Stimulated activated CD4-positive, alpha-beta T cell treated with anti-CD3 and anti-CD28 coated beads, Interleukin-12 subunit alpha, Interleukin-12 subunit beta, amount 100 ng/mL, for 48 hours (primary cell): Measurements from ENCODE around the gene ADRA2C.

Experiments used
- DNase-seq, 3 donors: peaks; one replicate each; pipeline ENCODE4 v3.0.0-alpha.2; 2020; ENCODE audit warnings: low read depth in 2 of 3, low spot score in 1 of 3

Gene ADRA2C

DNA sequence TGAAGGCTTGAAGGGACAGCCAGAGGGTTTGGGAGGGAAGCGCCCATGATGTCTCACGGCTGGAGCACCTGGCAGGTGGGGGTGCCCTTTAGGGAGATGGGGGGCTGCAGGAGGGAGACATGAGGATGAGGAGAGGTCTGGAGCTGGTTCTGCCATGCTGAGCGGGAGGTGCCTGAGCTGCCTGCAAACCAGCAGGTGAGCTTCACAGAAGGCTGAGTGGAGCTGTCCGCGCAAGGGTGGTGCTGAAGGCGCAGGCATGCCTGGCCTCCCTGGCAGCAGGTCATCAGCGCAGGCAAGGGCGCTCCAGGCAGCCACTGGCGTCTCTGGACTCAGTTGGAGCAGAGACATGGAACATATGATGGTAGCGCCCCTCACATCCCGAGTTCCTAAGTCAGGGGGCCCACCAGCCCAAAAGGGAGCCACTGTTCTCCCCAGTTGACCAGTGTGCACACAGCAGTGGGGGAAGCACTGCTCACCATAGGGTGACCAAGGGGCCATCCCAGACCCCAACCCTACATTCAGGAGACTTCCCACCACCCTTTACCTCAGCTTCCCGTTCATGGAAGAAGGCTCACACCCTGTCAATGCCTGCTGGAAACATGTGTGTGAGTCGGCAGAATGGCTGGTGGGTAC lies 25.8 kb downstream of the ADRA2C start:
- DNase-seq, result no peak

DNA sequence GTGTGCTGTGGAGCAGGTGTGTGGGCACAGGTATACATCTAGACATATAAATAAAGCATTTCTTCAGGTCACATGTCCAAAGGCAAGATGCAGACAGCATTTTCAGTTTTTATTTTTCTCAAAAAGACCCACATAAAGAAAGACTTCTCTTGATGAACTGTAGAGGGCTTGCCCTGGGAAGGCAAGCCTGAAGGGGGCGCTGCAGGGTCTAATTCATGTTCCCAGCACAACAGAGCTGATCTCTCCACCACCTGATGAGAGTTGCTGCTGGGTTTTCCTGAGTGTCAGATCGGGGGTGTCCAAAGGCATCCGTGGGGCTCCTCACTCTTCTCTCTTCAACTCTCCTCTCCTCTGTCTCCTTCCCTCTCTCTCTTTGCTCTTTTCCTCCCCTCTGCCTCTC lies 26.6 kb downstream of the ADRA2C start:
- DNase-seq, result no peak

DNA sequence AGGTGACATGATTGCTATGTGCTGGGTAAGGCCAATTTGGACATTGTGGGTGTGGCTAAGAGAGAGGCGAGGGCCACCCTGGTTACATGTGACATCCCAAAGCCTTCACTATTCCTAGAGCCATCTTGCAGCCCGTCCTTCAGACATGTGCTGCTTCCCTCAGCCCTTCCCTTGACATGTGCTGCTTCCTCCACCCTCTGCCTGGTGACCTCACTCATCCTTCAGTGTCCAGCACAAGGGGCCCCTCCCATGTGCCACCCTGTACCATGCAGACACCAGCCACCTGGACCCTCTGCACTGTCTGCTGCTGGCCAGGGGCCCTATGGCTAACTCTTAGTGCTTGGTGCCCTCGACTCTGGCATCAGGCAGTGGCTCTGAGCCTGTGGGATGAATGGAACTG lies 27.4 kb downstream of the ADRA2C start:
- no peak for DNase-seq

DNA sequence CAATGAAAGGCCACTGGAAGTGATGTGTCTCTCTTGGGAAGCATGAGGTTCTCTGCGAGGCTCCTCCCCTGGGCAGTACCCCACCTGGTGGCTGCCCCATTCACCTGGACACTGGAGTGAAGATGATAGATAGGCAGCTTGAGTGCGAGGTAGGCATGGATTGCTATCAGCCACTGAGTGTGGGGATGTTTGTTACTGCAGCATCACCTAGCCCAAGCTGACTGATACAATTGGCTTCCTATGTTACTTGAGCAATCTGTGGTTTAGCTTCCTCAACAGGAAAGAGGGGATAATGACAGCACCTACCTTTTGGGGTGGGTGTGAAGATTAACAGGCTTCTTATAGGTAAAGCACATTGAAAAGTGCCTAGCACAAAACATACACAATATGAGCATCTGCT lies 30.8 kb downstream of the ADRA2C start:
- DNase-seq, result no peak

DNA sequence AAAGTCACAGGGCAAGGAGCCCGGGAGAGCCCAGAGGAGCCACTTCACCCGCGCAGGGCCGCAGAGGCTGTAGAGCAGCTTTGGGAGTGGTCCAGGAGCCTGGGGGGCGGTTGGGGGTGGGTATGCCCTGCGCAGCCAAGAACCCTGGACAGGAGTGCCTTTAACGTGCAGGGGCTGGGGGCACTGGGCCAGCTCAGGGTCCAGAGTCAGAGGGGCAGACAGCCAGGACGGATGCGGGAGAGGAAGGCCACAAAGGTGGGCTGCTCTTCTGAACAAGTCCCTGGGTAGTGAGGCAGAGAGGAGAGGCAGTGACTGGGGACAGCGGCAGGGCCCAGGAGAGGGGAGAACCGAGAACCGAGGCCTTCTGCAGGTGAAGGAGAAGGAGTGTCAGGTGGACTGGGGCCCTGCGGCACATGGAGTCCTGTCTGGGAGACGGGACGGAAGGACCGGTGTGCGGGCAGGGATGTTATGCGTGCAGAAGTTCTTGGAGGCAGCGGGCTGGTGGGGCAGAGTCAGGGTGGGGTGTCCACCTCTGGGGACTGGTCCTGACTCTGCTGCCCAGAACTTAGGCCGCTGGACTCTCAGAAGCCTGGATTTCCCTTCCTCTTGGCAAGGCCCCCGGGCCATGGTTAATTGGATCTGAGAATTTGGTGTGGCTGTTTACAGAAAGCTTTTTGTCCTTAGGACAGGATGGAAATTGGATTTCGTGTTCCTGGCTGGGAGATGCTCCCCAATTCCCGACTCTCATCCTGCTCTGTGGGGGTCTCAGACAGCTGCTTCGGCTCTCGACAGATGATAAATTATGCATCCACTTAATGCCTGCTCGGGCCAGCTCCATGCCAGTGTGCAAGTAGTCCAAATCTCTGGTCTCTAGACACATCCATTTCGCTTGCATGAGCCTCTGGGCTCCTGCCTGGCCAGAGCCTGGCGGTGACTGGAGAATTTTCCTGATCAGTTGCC lies 31.9 kb downstream of the ADRA2C start:
- DNase-seq, result no peak

DNA sequence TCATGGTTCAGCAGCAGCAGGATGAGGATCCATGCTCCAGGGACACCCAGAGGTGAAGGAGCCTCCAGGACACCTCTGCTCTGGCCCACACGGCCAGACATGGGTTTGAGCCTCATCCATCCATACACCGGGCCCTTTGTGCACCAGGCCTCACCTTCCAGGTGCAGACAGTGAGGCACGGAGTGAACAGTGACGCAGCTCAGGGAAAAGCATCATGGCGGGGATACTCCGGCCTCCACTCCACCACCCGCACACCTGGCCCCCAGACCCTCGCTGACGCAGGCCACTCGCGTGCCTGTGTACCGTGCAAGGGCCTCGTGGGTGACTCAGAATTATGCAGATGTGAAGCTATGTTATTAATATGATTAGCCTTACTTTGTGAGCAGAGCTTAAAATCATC lies 33.3 kb downstream of the ADRA2C start:
- DNase-seq, result no peak

DNA sequence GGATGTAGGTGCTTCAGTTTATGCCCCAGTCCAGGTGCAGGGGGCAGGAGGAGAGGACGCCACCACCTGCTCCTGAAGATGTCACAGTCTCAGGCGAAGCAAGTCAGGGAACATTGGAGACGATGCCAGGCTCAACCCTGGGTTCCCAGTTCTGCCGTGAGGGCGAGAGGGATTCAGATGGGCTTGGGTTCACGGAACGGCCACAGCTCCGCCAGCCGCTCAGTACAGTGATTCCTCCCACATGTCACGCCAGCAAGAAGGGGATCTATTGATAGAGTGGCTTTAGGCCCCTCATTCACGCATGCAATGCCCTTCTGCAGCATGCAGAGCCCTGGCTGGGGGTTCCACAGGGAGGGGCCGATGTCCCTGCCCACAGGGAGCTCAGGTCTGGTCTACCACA lies 34.2 kb downstream of the ADRA2C start:
- DNase-seq, result no peak

DNA sequence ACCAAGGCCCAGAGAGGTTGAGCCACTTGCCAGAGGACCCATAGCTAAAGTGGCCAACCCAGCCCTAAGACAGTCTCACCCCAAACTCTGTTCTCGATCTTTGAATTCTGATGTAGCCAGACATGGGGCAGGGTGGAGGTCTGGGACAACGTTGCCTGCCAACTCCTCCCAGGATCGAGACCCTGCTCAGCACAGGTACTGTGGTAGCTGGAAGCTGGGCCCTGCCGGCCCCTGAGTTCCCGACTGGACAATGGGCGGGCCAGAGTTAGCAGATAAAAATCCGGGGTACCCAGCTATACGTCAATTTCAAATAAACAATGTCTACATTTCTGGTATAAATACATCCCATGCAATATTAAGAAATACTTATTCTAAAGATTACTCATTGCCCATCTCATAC lies 35.3 kb downstream of the ADRA2C start:
- no peak for DNase-seq

DNA sequence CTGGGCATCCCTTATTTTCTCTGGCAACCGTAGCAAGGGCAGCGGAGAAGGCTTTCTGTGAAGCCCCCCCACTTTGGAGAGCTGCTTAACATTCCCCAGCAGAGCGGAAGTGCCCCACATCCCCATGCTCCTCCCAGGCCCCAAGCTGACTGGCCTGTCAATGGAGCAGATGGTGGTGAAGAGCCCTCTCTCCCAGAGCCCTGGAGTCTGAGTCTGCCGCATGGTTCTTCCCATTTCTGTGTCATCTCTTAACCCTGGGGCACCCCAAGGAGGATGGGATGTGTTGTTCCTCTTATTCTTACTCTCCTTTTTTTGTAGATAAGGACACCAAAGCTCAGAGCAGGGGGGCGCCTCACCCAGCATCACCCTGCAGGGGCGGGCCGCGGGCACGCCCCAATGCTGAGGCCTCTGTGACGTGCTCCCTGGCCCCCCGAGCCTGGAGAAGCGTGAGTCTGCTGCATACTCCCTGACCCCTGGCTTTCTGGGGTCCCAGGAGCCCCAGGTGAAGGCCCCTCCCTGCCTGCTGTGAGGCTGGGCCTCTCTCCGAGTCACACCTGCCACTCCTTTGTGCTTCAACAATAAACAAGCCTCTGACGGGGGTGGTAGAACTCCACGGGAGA lies 35.9 kb downstream of the ADRA2C start:
- DNase-seq, result no peak

DNA sequence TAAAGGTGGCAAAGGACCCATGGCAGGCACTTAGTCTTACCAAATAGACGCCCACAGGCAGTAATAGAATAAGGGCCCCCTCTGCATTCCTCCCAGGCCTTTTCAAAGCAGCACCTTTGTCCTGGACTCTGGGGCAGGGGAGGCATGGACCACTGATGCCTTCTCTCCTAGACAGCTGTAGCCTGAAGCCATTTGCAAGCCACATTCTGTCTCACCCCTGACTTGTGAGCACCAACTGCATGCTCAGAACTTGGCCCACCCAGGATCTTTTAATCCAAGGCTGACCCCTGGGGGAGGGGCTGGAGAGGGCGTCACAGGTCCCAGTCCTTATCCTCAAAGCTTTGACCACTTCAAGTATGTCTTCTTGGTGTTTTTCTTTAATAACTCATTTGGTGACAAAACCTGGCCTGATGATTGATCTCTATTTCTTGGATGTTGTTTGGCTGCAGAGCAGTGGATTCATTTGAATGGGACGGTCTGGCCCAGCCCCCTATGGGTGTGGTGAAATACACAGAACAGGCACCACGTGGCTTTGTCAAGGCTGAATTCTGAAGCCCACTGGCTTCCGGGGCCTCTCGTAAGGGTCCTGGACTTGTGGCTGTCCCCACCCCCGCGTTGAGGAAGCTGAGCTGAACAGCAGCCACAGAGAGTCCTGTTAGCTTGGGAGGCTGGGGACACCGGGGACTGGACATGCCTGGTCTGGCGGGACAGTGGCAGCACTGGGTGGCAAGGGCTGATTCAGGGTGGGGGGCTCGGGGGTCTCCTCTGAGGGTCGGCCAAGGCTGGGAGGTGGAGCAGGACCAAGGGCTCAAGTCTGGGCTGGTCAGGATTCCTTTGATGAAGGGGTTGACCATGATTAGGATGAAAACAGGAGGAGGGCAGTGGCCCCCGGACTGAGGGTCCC lies 36.6 kb downstream of the ADRA2C start:
- no peak for DNase-seq

DNA sequence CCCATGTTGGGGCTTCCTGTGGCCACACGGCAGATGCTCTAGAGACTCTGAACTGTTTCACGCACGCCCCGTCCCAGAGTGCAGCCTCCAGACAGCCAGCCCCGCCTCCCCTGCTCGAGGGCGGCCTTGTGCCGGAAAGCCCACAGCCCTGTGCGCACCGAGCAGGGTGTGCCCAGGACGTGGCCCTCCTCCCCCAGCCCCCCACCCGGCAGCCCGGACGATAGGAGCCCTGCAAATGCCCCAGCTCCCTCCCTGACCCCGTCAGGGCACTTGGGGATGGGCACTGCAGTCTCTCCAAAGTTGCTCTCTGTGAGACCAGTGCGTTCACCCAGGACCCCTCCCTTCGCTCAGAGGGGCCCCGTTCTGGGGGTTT lies 37.3 kb downstream of the ADRA2C start:
- DNase-seq, result no peak

DNA sequence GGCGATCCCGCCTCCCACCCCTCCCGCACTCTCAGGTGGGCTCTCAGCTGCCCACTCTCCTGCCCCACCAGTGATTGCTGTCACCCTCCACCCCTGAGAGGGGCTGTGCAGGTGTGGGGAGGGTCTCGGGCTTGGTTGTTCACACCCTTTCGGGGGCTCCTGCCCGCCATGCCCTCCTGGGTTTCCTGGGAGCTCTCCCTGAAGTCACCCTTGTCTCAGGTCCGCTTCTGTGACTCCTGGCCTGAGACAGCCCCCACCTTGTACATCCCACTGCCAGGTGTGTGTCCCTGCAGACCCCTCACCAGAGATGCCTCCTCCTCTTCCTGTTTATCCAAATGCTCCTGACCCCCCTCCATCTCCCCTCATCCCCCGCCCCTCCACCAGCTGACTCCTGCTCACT lies 37.8 kb downstream of the ADRA2C start:
- no peak for DNase-seq

DNA sequence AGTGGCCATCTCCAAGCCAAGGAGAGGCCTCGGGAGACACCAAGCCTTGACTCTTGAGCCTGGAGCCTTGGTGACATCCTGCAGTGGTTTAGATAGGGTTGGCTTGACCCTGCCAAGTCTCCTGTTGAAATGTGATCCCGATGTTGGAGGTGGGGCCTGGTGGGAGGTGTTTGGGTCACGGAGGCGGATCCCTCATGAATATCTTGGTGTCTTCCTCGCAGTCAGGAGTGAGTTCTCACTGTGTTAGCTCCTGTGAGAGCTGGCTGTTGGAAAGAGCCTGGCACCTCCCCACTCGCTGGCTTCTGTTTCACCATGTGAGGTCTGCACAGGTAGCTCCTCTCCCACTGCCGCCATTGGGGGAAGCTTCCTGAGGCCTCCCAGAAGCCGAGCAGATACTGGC lies 38.8 kb downstream of the ADRA2C start:
- no peak for DNase-seq

DNA sequence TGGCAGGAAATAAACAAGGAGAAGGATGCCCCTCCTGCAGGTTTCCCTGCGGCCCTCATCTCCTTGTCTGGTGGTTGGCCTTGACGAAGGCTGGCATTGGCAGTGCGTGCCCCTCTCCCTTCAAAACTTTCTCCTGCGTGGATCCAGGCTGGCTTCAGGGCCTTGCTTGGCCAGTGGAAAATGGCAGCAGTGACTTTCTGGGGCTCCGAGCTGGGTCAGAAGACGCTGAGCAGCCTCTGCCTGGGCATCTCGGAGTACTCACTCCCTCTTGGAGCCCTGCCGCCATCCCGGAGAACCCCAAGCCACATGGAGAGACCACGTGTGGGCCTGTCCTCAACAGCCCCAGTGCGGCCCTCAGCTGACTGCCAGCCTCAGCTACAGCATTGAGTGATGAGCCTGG lies 39.5 kb downstream of the ADRA2C start:
- DNase-seq, result no peak

DNA sequence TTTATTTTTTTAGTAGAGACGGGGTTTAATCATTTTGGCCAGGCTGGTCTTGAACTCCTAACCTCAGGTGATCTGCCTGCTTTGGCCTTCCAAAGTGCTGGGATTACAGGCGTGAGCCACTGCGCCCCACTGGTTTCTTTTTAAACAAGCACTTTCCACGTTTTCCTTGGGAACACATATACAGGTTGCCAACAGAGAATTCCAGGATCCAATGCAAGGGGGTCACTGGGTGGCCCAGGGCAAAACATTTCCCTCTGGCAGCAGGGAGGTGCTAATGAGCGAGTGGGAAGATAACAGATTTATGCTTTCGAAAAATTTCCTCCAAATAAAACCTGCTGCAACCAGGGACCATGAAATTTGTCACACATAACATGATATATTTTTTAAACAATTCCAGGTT lies 41.1 kb downstream of the ADRA2C start:
- DNase-seq, result no peak

DNA sequence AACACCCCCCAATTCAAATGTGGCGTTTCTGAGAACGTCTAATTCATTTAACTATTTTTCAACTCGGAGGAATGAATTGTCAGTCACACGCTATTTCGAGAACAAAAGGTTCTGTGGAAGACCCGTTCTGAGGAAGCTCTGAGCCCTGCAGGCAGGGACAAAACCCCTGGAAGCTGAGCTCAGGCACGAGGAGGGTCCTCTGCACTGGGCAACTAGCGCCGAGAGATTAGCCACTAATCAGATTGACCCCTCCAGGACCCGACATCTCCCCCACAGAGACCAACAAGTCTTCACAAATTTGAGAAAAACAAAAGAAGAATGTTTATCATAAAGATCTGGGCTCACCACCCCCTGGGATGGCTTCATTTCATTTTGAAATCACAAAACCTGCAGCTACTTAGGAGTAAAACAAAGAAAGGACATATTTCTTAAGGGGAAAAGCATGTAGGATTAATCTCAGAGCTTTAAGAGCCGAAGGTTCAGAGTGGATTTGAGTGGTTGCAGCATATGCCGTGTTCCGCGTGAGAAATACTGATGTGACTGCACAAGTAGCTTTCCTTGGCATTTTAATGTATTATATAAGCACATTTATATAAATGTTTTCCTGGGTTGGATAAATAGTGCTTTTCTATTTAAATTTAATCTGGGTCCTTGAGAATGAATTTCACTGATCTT lies 41.8 kb downstream of the ADRA2C start:
- no peak for DNase-seq

DNA sequence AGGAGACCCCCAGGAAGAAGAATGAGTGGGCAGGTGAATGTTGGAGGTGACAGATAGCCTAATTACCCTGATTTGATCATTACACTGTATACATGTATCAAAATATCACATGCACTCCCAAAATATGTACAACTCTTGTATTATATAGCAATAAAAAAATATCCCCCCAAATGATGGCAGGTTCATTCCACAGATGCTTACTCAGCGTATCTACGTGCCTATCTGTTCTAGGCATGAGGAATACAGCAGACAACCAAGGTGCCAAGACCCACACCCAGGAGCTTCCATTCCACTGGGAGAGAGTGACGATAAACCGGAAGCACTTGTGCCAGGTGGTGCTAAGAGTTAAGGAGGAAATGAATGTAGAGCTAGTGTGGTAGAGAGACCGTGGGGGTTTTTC lies 42.4 kb downstream of the ADRA2C start:
- DNase-seq, result no peak

DNA sequence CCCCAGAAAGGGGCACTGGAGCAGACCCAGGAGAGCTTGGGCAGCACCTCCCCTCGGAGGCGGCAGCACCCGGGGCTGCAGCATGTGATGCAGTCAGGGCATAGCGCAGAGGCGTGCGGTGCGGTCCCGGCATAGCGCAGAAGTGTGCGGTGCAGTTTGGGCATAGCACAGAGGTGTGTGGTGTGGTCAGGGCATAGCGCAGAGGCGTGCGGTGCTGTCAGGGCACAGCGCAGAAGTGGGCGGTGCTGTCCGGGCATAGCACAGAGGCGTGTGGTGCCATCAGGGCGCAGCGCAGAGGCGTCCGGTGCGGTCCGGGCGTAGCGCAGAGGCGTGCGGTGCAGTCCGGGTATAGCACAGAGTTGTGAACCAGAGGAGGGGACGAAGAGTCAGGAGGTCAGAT lies 42.8 kb downstream of the ADRA2C start:
- DNase-seq, result no peak

DNA sequence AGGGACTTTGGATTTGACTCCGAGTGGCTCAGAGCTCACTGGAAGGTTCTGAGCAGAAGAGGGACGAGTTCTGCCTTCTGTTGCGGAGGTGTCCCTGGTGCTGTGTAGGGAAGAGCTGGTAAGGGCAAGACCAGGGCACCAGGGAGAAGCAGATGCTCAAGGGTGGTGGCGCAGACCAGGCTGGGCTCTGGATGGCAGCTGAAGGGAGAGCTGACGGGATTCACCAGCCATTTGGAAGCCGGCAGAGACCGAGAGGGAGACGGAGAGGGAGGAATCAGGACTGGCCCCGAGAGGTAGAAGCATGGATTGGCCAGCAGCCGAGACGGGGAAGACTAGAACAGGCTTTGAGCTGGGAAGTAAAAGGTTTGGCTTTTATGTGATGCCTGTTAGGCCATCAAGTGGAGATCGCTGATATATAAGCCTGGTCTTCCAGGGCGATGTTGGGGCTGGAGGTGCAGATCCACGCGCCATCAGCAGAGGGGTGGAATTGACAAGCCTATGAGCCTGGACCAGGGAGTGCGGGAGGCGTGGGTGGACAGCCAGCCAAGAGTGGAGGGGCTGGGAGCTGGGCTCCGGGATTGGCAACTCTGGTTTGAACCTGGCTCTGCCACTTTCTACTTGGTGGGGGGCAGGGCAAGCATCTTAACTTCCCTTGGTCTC lies 43.4 kb downstream of the ADRA2C start:
- no peak for DNase-seq

DNA sequence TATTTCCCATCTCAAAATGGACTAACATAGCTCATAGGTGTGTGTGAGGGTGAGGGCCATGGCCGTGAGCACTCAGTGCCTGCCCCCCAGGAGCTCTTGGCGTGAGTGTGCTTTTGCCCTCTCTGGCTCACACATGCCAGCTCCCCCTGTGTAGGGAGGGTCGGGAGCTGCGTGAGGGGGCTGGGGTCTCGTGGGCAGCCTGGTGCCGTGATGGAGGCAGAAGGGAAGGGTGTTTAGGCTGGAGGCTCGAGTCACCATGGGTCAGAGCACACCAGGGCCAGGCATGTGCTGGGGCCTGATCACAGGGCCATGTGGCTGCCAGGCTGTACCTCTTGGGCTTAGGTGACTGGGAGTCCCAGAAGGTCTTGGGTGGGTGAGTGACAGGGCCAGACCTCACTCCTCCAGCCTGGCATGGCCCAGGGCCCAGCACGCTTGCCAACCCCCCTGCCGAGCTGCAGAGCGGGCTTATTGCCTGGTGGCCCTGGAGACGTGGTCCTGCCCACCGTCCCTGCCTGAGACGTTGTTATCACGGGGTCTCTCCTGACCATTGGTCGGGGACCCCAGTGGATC lies 44.0 kb downstream of the ADRA2C start:
- no peak for DNase-seq
